HK-2 (cell line): ENCODE measurements around the gene AJM1.

Source experiments
- DNase-seq: peaks from one replicate; pipeline ENCODE4 v3.0.0-alpha.2; 2018; ENCODE audit not compliant: unreplicated experiment

Gene AJM1

GRCh38 chr9:136808075-136808805 lies 34.0 kb upstream of the AJM1 start:
- peak; percentile 39 for DNase-seq

- no peak for DNase-seq
Measured at GRCh38 chr9:136808806-136809158, 33.5 kb upstream of the AJM1 start.

GRCh38 chr9:136814725-136815421 lies 27.4 kb upstream of the AJM1 start:
- no peak for DNase-seq

GRCh38 chr9:136815422-136815782 lies 26.9 kb upstream of the AJM1 start:
- DNase-seq, result no peak

- no peak for DNase-seq
Measured at GRCh38 chr9:136820971-136821825, 21.1 kb upstream of the AJM1 start.

- DNase-seq, result no peak
Measured at GRCh38 chr9:136821826-136822544, 20.3 kb upstream of the AJM1 start.

- DNase-seq, result no peak
Measured at GRCh38 chr9:136823136-136824046, 18.9 kb upstream of the AJM1 start.

GRCh38 chr9:136824496-136825225 lies 17.6 kb upstream of the AJM1 start:
- DNase-seq, result no peak

GRCh38 chr9:136825295-136826187 lies 16.7 kb upstream of the AJM1 start:
- DNase-seq, result no peak

- DNase-seq, result no peak
Measured at GRCh38 chr9:136826188-136826541, 16.1 kb upstream of the AJM1 start.

GRCh38 chr9:136826703-136827582 lies 15.3 kb upstream of the AJM1 start:
- DNase-seq, result no peak

- no peak for DNase-seq
Measured at GRCh38 chr9:136827794-136828473, 14.3 kb upstream of the AJM1 start.

GRCh38 chr9:136828474-136829140 lies 13.7 kb upstream of the AJM1 start:
- DNase-seq, result no peak

- no peak for DNase-seq
Measured at GRCh38 chr9:136829412-136829811, 12.9 kb upstream of the AJM1 start.

GRCh38 chr9:136829981-136830885 lies 12.0 kb upstream of the AJM1 start:
- no peak for DNase-seq
